SK-N-SH (cell line): ENCODE measurements around the gene TNNC1. TPM values are rescaled to one million over a fixed set of nuclear protein-coding genes. Genes with fewer than 3 reads are reported as not detected.

Experiments used
- CTCF ChIA-PET: fragments of 300-600, 350-600 bp; formaldehyde crosslinking; extraction: SDS; loops from one replicate; lab custom pipeline; 2021; lab: Yijun Ruan, JAX
- POLR2A ChIA-PET: fragments of 350-600 bp; sonication (Branson Sonifier 250); formaldehyde crosslinking; extraction: SDS; loops from one replicate; lab custom pipeline; 2020; ENCODE audit warnings: antibody characterized with exemption, inconsistent platforms; lab: Yijun Ruan, JAX
- DNase-seq: peaks from one replicate; pipeline ENCODE4 v3.0.0; 2012
- H2AFZ ChIP-seq: fragments of 200-600 bp; sonication (generic); 2 replicates; pipeline ENCODE4 v1.8.1; 2016; ENCODE audit warnings: antibody characterized with exemption, mild to moderate bottlenecking, low read depth
- H3F3A ChIP-seq: fragments of 200-600 bp; sonication (generic); replicated peaks from 2 replicates; pipeline ENCODE3; 2016; ENCODE audit warnings: antibody characterized with exemption, mild to moderate bottlenecking; ENCODE audit not compliant: insufficient read depth
- H3K27ac ChIP-seq, 2 experiments: fragments of 200-500 bp in 1 of 2; fragments of 200-600 bp in 1 of 2; sonication (Bioruptor generic) in 1 of 2; sonication (generic), shearing (Covaris generic) in 1 of 2; 2 replicates each; pipeline versions ENCODE4 v1.5.1 to v1.6.1; 2014 to 2016; ENCODE audit warnings: low read depth in 2 of 2, inconsistent platforms in 1 of 2, low read length in 1 of 2, mild to moderate bottlenecking in 1 of 2, mixed read lengths in 1 of 2
- H3K27me3 ChIP-seq: fragments of 200-600 bp; sonication (generic), shearing (Covaris generic); 2 replicates; pipeline ENCODE4 v1.6.1; 2016; ENCODE audit warnings: mixed run types; ENCODE audit not compliant: insufficient read depth
- H3K36me3 ChIP-seq, 2 experiments: fragments of 200-500 bp in 1 of 2; fragments of 200-600 bp in 1 of 2; sonication (Bioruptor generic) in 1 of 2; sonication (generic) in 1 of 2; replicated peaks in 1 of 2; 2 replicates each; pipeline versions ENCODE3 to v1.5.1; 2014 to 2016; ENCODE audit warnings: low read length in 1 of 2, mild to moderate bottlenecking in 1 of 2; ENCODE audit not compliant: insufficient read depth in 2 of 2, control insufficient read depth in 1 of 2
- H3K4me1 ChIP-seq, 2 experiments: fragments of 200-500 bp in 1 of 2; fragments of 200-600 bp in 1 of 2; sonication (Bioruptor generic) in 1 of 2; sonication (generic), shearing (Covaris generic) in 1 of 2; 2 replicates each; pipeline versions ENCODE4 v1.5.1 to v1.6.1; 2014 to 2016; ENCODE audit warnings: low read depth in 1 of 2, low read length in 1 of 2, mixed run types in 1 of 2; ENCODE audit not compliant: insufficient read depth in 2 of 2, control insufficient read depth in 1 of 2
- H3K4me2 ChIP-seq: fragments of 200-600 bp; sonication (generic), shearing (Covaris generic); 2 replicates; pipeline ENCODE4 v1.6.1; 2017; ENCODE audit warnings: mixed run types
- H3K4me3 ChIP-seq, 2 experiments: fragments of 200-500 bp in 1 of 2; fragments of 200-600 bp in 1 of 2; sonication (Bioruptor generic) in 1 of 2; sonication (generic), shearing (Covaris generic) in 1 of 2; 2 replicates each; pipeline versions ENCODE4 v1.5.1 to v1.8.1; 2014 to 2016; ENCODE audit warnings: low read depth in 2 of 2, inconsistent platforms in 1 of 2, low read length in 1 of 2, mild to moderate bottlenecking in 1 of 2, mixed read lengths in 1 of 2, moderate library complexity in 1 of 2
- H3K79me2 ChIP-seq: fragments of 200-600 bp; sonication (generic); 2 replicates; pipeline ENCODE4 v1.8.1; 2017; ENCODE audit warnings: mild to moderate bottlenecking; ENCODE audit not compliant: insufficient read depth
- H3K9ac ChIP-seq: fragments of 200-600 bp; sonication (generic); 2 replicates; pipeline ENCODE4 v1.6.1; 2017; ENCODE audit warnings: mixed run types
- H3K9me2 ChIP-seq: fragments of 200-600 bp; sonication (generic); 2 replicates; pipeline ENCODE4 v1.6.1; 2017; ENCODE audit warnings: mixed run types
- H3K9me3 ChIP-seq: fragments of 200-600 bp; sonication (generic); 2 replicates; pipeline ENCODE4 v1.6.1; 2017; ENCODE audit warnings: mixed run types, mild to moderate bottlenecking, moderate library complexity
- H4K20me1 ChIP-seq: fragments of 200-600 bp; sonication (generic); 2 replicates; pipeline ENCODE4 v1.6.1; 2017; ENCODE audit warnings: mild to moderate bottlenecking, mixed run types; ENCODE audit not compliant: insufficient read depth
- CTCF ChIP-seq: fragments of 200-600 bp; sonication (generic); IDR thresholded peaks from 2 replicates; pipeline ENCODE4 v1.6.1; 2017; ENCODE audit warnings: antibody characterized with exemption, mild to moderate bottlenecking, moderate library complexity
- ELF1 ChIP-seq: IDR thresholded peaks from 2 replicates; pipeline ENCODE4 v1.4.0; 2012
- EP300 ChIP-seq, 2 experiments: IDR thresholded peaks; 2 replicates each; pipeline versions ENCODE4 v1.4.0 to v1.6.1; 2012; ENCODE audit warnings: borderline replicate concordance in 1 of 2, low read depth in 1 of 2, low read length in 1 of 2
- EZH2phosphoT487 ChIP-seq: fragments of 200-600 bp; sonication (generic); IDR thresholded peaks from 2 replicates; pipeline ENCODE4 v1.6.1; 2017; ENCODE audit warnings: low read depth, mixed run types, mild to moderate bottlenecking, antibody characterized with exemption, moderate library complexity, borderline replicate concordance
- FOXM1 ChIP-seq: IDR thresholded peaks from 2 replicates; pipeline ENCODE4 v1.4.0; 2012; ENCODE audit warnings: low read depth, mild to moderate bottlenecking
- GABPA ChIP-seq: IDR thresholded peaks from 2 replicates; pipeline ENCODE4 v1.4.0; 2012; ENCODE audit warnings: low read depth, mild to moderate bottlenecking
- JUND ChIP-seq: IDR thresholded peaks from 2 replicates; pipeline ENCODE4 v1.4.0; 2012
- MAX ChIP-seq: IDR thresholded peaks from 2 replicates; pipeline ENCODE4 v1.4.0; 2012; ENCODE audit warnings: low read depth
- MXI1 ChIP-seq: IDR thresholded peaks from 2 replicates; pipeline ENCODE4 v1.6.1; 2012; ENCODE audit warnings: mild to moderate bottlenecking, low read depth, low read length, improper control_type of control experiment
- NFIC ChIP-seq: IDR thresholded peaks from 2 replicates; pipeline ENCODE4 v1.4.0; 2012; ENCODE audit warnings: borderline replicate concordance
- NRF1 ChIP-seq: IDR thresholded peaks from 2 replicates; pipeline ENCODE4 v1.6.1; 2012; ENCODE audit warnings: low read depth, mild to moderate bottlenecking, low read length
- POLR2AphosphoS5 ChIP-seq: IDR thresholded peaks from 2 replicates; pipeline ENCODE4 v1.6.1; 2012; ENCODE audit warnings: low read depth, low read length
- RAD21 ChIP-seq: IDR thresholded peaks from 2 replicates; pipeline ENCODE4 v1.6.1; 2012; ENCODE audit warnings: mild to moderate bottlenecking, low read length
- RCOR1 ChIP-seq: fragments of 150-350 bp; IDR thresholded peaks from 2 replicates; pipeline ENCODE4 v1.6.1; 2017; ENCODE audit warnings: antibody characterized with exemption, low read length
- REST ChIP-seq: IDR thresholded peaks from 2 replicates; pipeline ENCODE4 v1.6.1; 2012; ENCODE audit warnings: mild to moderate bottlenecking, low read depth, low read length, moderate library complexity
- RFX5 ChIP-seq: IDR thresholded peaks from 2 replicates; pipeline ENCODE4 v1.6.1; 2012; ENCODE audit warnings: mild to moderate bottlenecking, improper control_type of control experiment, low read length
- RXRA ChIP-seq: IDR thresholded peaks from 2 replicates; pipeline ENCODE4 v1.4.0; 2012; ENCODE audit warnings: low read depth, mild to moderate bottlenecking, borderline replicate concordance
- SIN3A ChIP-seq: IDR thresholded peaks from 2 replicates; pipeline ENCODE4 v1.6.1; 2012; ENCODE audit warnings: low read depth, mild to moderate bottlenecking, low read length, moderate library complexity, borderline replicate concordance
- SMC3 ChIP-seq: IDR thresholded peaks from 2 replicates; pipeline ENCODE4 v1.6.1; 2012; ENCODE audit warnings: low read depth, low read length, improper control_type of control experiment
- TEAD4 ChIP-seq: IDR thresholded peaks from 2 replicates; pipeline ENCODE4 v1.4.0; 2012; ENCODE audit warnings: mild to moderate bottlenecking, borderline replicate concordance; ENCODE audit not compliant: insufficient read depth
- USF1 ChIP-seq: IDR thresholded peaks from 2 replicates; pipeline ENCODE4 v1.4.0; 2012; ENCODE audit warnings: low read depth, borderline replicate concordance
- USF2 ChIP-seq: fragments of 150-350 bp; IDR thresholded peaks from 2 replicates; pipeline ENCODE4 v1.6.1; 2017; ENCODE audit warnings: antibody characterized with exemption, low read length, low read depth, borderline replicate concordance
- ZBTB33 ChIP-seq: IDR thresholded peaks from 2 replicates; pipeline ENCODE4 v1.4.0; 2012; ENCODE audit warnings: low read depth, borderline replicate concordance
- WGBS: methylation state at CpG from one replicate; pipeline ENCODE4 v1.1.6; 2017; ENCODE audit warnings: low lambda C conversion rate; 5-methylcytosine and 5-hydroxymethylcytosine counted together
- polyA plus RNA-seq, 3 experiments: library from polyadenylated mRNA; depleted of rRNA; stranded (reverse); fragments of >200 nt; gene quantifications; 2 replicates each; pipeline ENCODE4 v1.2.3, GENCODE V29; 2012

TNNC1 gene
- polyA plus RNA-seq, 1 of the 3 experiments (the other 2 are of a cell fraction) = 2.6 TPM

GRCh38 chr3:52479037-52479876 lies 25.4 kb upstream of the TNNC1 start:
- no peak overlapping the region for H2AFZ ChIP-seq
- H3K9ac ChIP-seq = no peak overlapping the region
- no peaks in the 10 kb centered on the region for H3K9me3 ChIP-seq
- H3K4me3 ChIP-seq = no peak overlapping the region
- no peaks in the 10 kb centered on the region for H3K9me2 ChIP-seq
- no peaks in the 10 kb centered on the region for H3K27me3 ChIP-seq
- ChIA-PET POLR2A (interaction anchor here (0.9 to 1.7 kb wide), 2 partner anchors 10 to 77 kb away, joined by 3 to 8 read pairs; no protein-coding TSS in a partner anchor), CTCF (interaction anchor here (0.7 to 1.5 kb wide), 7 partner anchors 9 to 57 kb away, joined by 3 to 6 read pairs (median 4); partner anchors contain the start of genes STAB1 and UQCC5)
- H4K20me1 ChIP-seq = no peaks in the 10 kb centered on the region
- H3K4me1 ChIP-seq = peaks cover 0 to 40% of the 10 kb centered on the region in 2 experiments; a peak in 1 of 4 replicates
- no peaks in the 10 kb centered on the region for H3K79me2 ChIP-seq
- WGBS = 100% methylated on average over 7 of the region's 7 CpGs
- peaks cover 36 to 69% of the 10 kb centered on the region in 2 experiments for H3K36me3 ChIP-seq
- H3K27ac ChIP-seq = peak overlapping the region in 1 of 2 experiments; percentile 74; a peak in 2 of 4 replicates
- no peak overlapping the region for H3K4me2 ChIP-seq
- DNase-seq = peak; percentile 79
- H3F3A ChIP-seq = no peaks in the 10 kb centered on the region
- TF ChIP-seq MXI1 (peak; percentile 72; the same call in 1 of the 2 replicates), POLR2AphosphoS5 (no peak), SIN3A (no peak), EP300 (IDR thresholded peaks at IDR 0.05; ENCODE audit: borderline replicate concordance in 1 of 2, low read depth in 1 of 2, low read length in 1 of 2) (peak in 1 of 2 experiments; percentile 83; a peak in 1 of 4 replicates), JUND (no peak), RXRA (no peak), REST (no peak), RFX5 (no peak), EZH2phosphoT487 (no peak), USF2 (no peak), ZBTB33 (no peak), NFIC (no peak), CTCF (no peak), NRF1 (no peak), USF1 (no peak), SMC3 (no peak), GABPA (no peak), ELF1 (no peak), RAD21 (peak; percentile 23; the same call in 1 of the 2 replicates), RCOR1 (peak; percentile 91), FOXM1 (no peak), TEAD4 (no peak), MAX (no peak)
